Osteocyte (in vitro differentiated cells): ENCODE measurements around the gene HS3ST3B1. TPM values are rescaled to one million over a fixed set of nuclear protein-coding genes. Genes with fewer than 3 reads are reported as not detected.
A peak's percentile ranks its signal among the peaks of the same experiment; 100 is the strongest.

Source experiments
- DNase-seq: peaks from one replicate; pipeline ENCODE4 v3.0.0; 2021; ENCODE audit warnings: mixed read lengths; ENCODE audit not compliant: unreplicated experiment; ENCODE audit errors: extremely low spot score
- H3K27ac Mint-ChIP-seq: one replicate; pipeline ENCODE4 v1.8.0; 2021; ENCODE audit warnings: mild to moderate bottlenecking, mixed read lengths; ENCODE audit not compliant: unreplicated experiment
- H3K27me3 Mint-ChIP-seq: one replicate; pipeline ENCODE4 v1.8.0; 2021; ENCODE audit warnings: mixed read lengths; ENCODE audit not compliant: unreplicated experiment
- H3K36me3 Mint-ChIP-seq: one replicate; pipeline ENCODE4 v1.8.0; 2021; ENCODE audit warnings: mixed read lengths; ENCODE audit not compliant: unreplicated experiment
- H3K4me1 Mint-ChIP-seq: one replicate; pipeline ENCODE4 v1.8.0; 2021; ENCODE audit warnings: mixed read lengths; ENCODE audit not compliant: unreplicated experiment
- H3K4me3 Mint-ChIP-seq: one replicate; pipeline ENCODE4 v1.8.0; 2021; ENCODE audit warnings: mild to moderate bottlenecking, moderate library complexity, mixed read lengths; ENCODE audit not compliant: unreplicated experiment
- H3K9me3 Mint-ChIP-seq: one replicate; pipeline ENCODE4 v1.8.0; 2021; ENCODE audit warnings: mixed read lengths; ENCODE audit not compliant: unreplicated experiment
- total RNA-seq: library from RNA; stranded (reverse); gene quantifications from 2 replicates; pipeline ENCODE4 v1.2.1, GENCODE V29; 2021
- TF ChIP-seq, protein P1 (sequence below): fragments of 200-600 bp; sonication (generic); IDR thresholded peaks from 2 replicates; pipeline ENCODE4 v1.5.0; 2021; ENCODE audit warnings: antibody characterized with exemption, mild to moderate bottlenecking, moderate library complexity

Gene HS3ST3B1
- total RNA-seq, 1 donor from 2014 or later, result 77.0 TPM

DNA sequence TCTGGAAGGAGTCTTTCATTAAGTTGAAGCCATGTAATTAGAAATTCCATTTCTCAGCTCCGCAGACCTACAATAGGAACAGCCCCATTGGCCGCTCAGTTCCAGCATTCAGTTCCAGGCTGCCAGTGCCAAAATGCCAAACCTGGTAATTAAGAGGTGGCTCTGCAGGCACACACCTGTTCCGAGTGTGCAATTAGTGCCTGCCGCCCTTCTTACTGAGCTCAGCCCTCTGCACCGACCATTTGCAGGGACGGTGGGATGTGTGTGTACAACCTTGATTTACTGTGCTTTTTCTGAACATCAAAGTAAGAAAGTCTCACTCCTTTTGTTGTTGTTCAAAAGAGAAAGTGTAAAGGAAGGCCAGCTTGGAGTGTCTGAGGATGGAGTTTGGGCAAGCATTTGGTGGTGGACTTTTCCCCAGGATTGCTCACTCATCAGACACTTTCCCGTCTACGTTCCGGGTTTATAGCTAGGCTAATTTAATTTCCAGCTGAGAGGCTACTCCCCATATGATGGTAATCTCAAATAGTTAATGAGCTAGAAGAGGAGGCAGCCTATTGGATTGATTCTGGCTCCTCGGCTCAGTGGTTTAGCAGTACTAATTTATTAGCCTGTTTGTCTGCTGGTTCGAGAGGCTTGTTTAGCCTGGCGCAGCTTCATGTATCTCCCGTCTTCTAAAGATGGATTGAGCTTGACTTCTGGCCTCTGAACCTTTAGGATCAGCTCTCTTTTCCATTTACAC lies 20.0 kb downstream of the HS3ST3B1 start:
- TF ChIP-seq, protein P1, sequence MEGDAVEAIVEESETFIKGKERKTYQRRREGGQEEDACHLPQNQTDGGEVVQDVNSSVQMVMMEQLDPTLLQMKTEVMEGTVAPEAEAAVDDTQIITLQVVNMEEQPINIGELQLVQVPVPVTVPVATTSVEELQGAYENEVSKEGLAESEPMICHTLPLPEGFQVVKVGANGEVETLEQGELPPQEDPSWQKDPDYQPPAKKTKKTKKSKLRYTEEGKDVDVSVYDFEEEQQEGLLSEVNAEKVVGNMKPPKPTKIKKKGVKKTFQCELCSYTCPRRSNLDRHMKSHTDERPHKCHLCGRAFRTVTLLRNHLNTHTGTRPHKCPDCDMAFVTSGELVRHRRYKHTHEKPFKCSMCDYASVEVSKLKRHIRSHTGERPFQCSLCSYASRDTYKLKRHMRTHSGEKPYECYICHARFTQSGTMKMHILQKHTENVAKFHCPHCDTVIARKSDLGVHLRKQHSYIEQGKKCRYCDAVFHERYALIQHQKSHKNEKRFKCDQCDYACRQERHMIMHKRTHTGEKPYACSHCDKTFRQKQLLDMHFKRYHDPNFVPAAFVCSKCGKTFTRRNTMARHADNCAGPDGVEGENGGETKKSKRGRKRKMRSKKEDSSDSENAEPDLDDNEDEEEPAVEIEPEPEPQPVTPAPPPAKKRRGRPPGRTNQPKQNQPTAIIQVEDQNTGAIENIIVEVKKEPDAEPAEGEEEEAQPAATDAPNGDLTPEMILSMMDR, result no peak
- Mint-ChIP-seq H3K4me1 (peaks cover 58% of the 10 kb centered on the region), H3K27ac (peak overlapping the region; percentile 43), H3K9me3 (no peaks in the 10 kb centered on the region), H3K4me3 (no peak overlapping the region), H3K27me3 (no peaks in the 10 kb centered on the region), H3K36me3 (peaks cover 26% of the 10 kb centered on the region)
- DNase-seq, result no peak

DNA sequence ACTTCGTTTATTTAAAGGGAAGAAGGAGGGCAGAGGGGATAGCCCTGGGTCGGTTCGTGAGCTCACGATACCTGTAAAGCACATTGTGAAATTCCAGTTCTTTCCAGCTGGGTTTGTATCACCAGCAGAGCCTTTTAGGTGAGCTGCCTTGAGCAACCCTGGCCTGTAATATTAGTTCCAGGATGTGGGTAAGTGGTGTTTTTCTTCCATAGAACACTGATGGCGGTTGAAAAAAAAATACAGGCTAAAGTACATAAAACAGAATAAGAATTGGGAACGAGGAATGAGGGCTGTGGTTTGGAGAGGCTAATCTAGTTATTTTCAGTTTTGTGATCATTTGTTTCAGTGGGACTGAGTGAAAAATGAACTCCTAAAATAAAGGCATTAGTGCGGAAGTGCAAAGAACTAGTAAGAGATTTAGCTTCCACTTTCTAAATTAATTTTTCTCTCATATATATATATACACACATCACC lies 20.6 kb downstream of the HS3ST3B1 start:
- Mint-ChIP-seq H3K4me1 (peaks cover 54% of the 10 kb centered on the region), H3K27ac (peak overlapping the region; percentile 43), H3K4me3 (no peak overlapping the region), H3K36me3 (peaks cover 22% of the 10 kb centered on the region), H3K9me3 (no peaks in the 10 kb centered on the region), H3K27me3 (no peaks in the 10 kb centered on the region)
- TF ChIP-seq, protein P1, result no peak
- DNase-seq, result no peak

DNA sequence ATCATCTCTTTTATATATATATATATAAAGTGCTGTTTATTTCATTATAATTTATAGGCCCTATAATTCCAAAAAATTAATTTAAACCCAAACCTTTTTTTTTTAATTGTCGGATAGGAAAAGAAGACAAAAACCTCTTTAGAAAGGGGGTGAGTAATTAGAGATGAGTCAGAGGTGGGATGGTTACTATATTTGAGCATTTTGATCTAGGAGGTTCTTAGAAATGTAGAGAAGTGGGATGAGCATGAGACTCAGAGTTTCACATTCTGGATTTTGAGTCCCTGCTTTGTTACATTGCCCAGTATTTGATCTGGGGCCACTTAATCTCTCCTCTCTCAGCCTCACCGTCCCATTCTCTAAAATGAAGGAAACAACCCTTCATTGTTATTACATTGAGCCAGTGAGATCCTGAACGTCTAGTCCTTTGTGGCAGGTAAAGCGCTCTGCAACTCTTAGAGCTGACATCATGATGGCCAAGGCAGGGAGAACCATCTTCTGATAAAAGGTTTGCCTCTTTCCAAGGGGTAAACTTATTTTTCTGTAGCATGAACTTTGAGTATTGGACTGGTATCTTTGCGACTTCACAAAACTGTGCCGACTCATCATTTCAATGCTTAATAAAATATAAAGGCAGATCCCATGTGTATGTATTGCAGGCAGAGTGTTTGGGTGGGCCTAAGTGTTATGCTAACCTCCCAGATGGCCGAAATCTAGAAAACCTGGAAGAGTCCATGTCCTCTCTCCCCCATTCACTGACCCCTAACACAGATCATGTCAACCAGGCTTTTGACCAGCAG lies 21.3 kb downstream of the HS3ST3B1 start:
- H3K27me3 Mint-ChIP-seq, result no peaks in the 10 kb centered on the region
- no peaks in the 10 kb centered on the region for H3K9me3 Mint-ChIP-seq
- H3K36me3 Mint-ChIP-seq, result peaks cover 25% of the 10 kb centered on the region
- no peak overlapping the region for H3K4me3 Mint-ChIP-seq
- peak overlapping the region; percentile 47 for H3K27ac Mint-ChIP-seq
- TF ChIP-seq, protein P1, result no peak
- no peak for DNase-seq
- H3K4me1 Mint-ChIP-seq, result peaks cover 58% of the 10 kb centered on the region

DNA sequence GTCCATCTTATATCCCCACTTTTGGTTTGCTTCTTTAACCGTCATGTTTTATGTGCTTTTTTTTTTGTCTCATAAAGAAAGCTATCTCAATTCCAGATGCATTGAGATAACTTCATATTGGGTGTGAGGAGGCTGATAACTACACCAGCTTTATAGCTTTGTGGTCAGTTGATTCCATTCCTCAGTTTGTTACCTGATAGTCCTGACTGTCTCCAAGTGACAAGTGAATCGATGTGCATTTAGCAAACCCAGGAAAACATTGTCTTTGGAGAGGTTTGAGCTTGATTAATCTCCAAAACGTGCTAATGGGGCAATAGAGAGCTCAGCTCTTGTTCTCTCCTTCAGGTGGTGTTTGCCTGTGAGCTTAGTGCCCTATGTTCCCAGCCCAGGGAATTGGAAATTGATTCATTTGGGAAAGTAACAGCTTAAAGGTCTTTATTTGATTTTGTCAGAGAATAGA lies 22.7 kb downstream of the HS3ST3B1 start:
- Mint-ChIP-seq H3K36me3 (peaks cover 27% of the 10 kb centered on the region), H3K27me3 (no peaks in the 10 kb centered on the region), H3K9me3 (no peaks in the 10 kb centered on the region), H3K4me3 (no peak overlapping the region), H3K4me1 (peaks cover 56% of the 10 kb centered on the region), H3K27ac (no peak overlapping the region)
- no peak for DNase-seq
- TF ChIP-seq, protein P1, result no peak
